Endothelial cell of umbilical vein (primary cell): ENCODE results near the gene DTNA. TPM values are rescaled to one million over a fixed set of nuclear protein-coding genes. Genes with fewer than 3 reads are reported as not detected.

Experiments used
- BruUV-seq: library from RNA; stranded (reverse); fragments of 400-500 nt; replicated peaks from 2 replicates; lab custom pipeline; 2021; lab: Mats Ljungman, UMichigan
- CTCF ChIA-PET: fragments of 300-600, 350-600 bp; sonication (Branson Sonifier 250); formaldehyde crosslinking; loops from one replicate; lab custom pipeline; 2021; ENCODE audit warnings: antibody characterized with exemption, inconsistent platforms; lab: Charles Lee
- POLR2A ChIA-PET: fragments of 300-600, 350-600 bp; sonication (Branson Sonifier 250); formaldehyde crosslinking; loops from one replicate; lab custom pipeline; 2021; ENCODE audit warnings: antibody characterized with exemption, inconsistent platforms; lab: Charles Lee
- DNase-seq: peaks from one replicate; pipeline ENCODE4 v3.0.0-alpha.2; 2011; ENCODE audit warnings: low read depth, low spot score
- FAIRE-seq: peaks from 2 replicates; lab custom pipeline; 2011; peaks lifted over from hg19 to GRCh38; lab: Jason Lieb, UNC
- H2AFZ ChIP-seq: 2 replicates; pipeline ENCODE4 v1.6.0; 2012; ENCODE audit warnings: low read depth, low read length, control low read depth, inconsistent platforms
- H3K27ac ChIP-seq: 2 replicates; pipeline ENCODE4 v1.5.1; 2011; ENCODE audit warnings: low read depth, mild to moderate bottlenecking, control low read depth, low read length, moderate library complexity; ENCODE audit not compliant: insufficient read depth
- H3K27me3 ChIP-seq, 2 experiments: 2 replicates each; pipeline versions ENCODE4 v1.6.0 to v1.6.1; 2011; ENCODE audit warnings: low read length in 2 of 2, mixed read lengths in 1 of 2; ENCODE audit not compliant: control insufficient read depth in 2 of 2, insufficient read depth in 2 of 2
- H3K36me3 ChIP-seq, 2 experiments: 2 replicates in 1 of 2; 3 replicates in 1 of 2; pipeline ENCODE4 v1.5.1; 2011; ENCODE audit warnings: low read length in 2 of 2, mild to moderate bottlenecking in 1 of 2, moderate library complexity in 1 of 2; ENCODE audit not compliant: control insufficient read depth in 2 of 2, insufficient read depth in 2 of 2; ENCODE audit errors: extremely low read depth in 1 of 2
- H3K4me1 ChIP-seq: 3 replicates; pipeline ENCODE4 v1.5.1; 2011; ENCODE audit warnings: mild to moderate bottlenecking, low read length; ENCODE audit not compliant: control insufficient read depth, insufficient read depth; ENCODE audit errors: extremely low read depth
- H3K4me2 ChIP-seq: 2 replicates; pipeline ENCODE4 v1.6.1; 2011; ENCODE audit warnings: low read length, control low read depth, mixed read lengths; ENCODE audit not compliant: insufficient read depth
- H3K4me3 ChIP-seq, 3 experiments: fragments of 200-600 bp in 1 of 3; sonication (generic), shearing (Covaris generic) in 1 of 3; replicated peaks in 1 of 3; 2 replicates each; pipeline ENCODE4 v1.5.1; 2011 to 2016; ENCODE audit warnings: control low read depth in 3 of 3, low read length in 3 of 3, mild to moderate bottlenecking in 2 of 3, inconsistent platforms in 1 of 3, low read depth in 1 of 3, moderate library complexity in 1 of 3; ENCODE audit not compliant: insufficient read depth in 1 of 3
- H3K79me2 ChIP-seq: 2 replicates; pipeline ENCODE4 v1.6.0; 2012; ENCODE audit warnings: low read length, inconsistent platforms; ENCODE audit not compliant: control insufficient read depth, insufficient read depth
- H3K9ac ChIP-seq: replicated peaks from 2 replicates; pipeline ENCODE3; 2011; ENCODE audit warnings: low read length, control low read depth; ENCODE audit not compliant: insufficient read depth; ENCODE audit errors: extremely low read depth
- H3K9me1 ChIP-seq: replicated peaks from 3 replicates; pipeline ENCODE4 v1.6.0; 2011; ENCODE audit warnings: mild to moderate bottlenecking, low read length; ENCODE audit not compliant: control insufficient read depth, insufficient read depth; ENCODE audit errors: extremely low read depth
- H3K9me3 ChIP-seq: replicated peaks from 2 replicates; pipeline ENCODE4 v1.5.1; 2012; ENCODE audit warnings: low read length, inconsistent platforms; ENCODE audit not compliant: control insufficient read depth, insufficient read depth
- H4K20me1 ChIP-seq: replicated peaks from 2 replicates; pipeline ENCODE3; 2011; ENCODE audit warnings: mild to moderate bottlenecking, low read length; ENCODE audit not compliant: control insufficient read depth, insufficient read depth; ENCODE audit errors: extremely low read depth
- CTCF ChIP-seq, 2 donors: IDR thresholded peaks; 1 replicate in 1 of 2; 2 replicates in 1 of 2; pipeline ENCODE4 v1.5.1; 2011; ENCODE audit warnings: low read length in 2 of 2, mild to moderate bottlenecking in 2 of 2, moderate library complexity in 2 of 2, control low read depth in 1 of 2, inconsistent platforms in 1 of 2, low read depth in 1 of 2; ENCODE audit not compliant: insufficient read depth in 1 of 2; ENCODE audit errors: extremely low read depth in 1 of 2
- EZH2 ChIP-seq: IDR thresholded peaks from 2 replicates; pipeline ENCODE4 v1.6.1; 2012; ENCODE audit warnings: borderline replicate concordance, low read depth, mild to moderate bottlenecking, moderate library complexity, low read length, inconsistent platforms; ENCODE audit not compliant: severe bottlenecking
- FOS ChIP-seq: IDR thresholded peaks from 2 replicates; pipeline ENCODE4 v1.6.1; 2011; ENCODE audit warnings: mild to moderate bottlenecking, low read length, moderate library complexity, borderline replicate concordance; ENCODE audit not compliant: insufficient read depth
- GATA2 ChIP-seq: IDR thresholded peaks from 2 replicates; pipeline ENCODE4 v1.7.0; 2011; ENCODE audit warnings: low read depth, mild to moderate bottlenecking, moderate library complexity, mixed read lengths, low read length; ENCODE audit not compliant: insufficient read length, insufficient read depth
- JUN ChIP-seq: IDR thresholded peaks from 2 replicates; pipeline ENCODE4 v1.6.1; 2011; ENCODE audit warnings: borderline replicate concordance, low read depth; ENCODE audit not compliant: insufficient read length, insufficient read depth
- MAX ChIP-seq: IDR thresholded peaks from 2 replicates; pipeline ENCODE4 v1.6.1; 2011; ENCODE audit not compliant: insufficient read depth, insufficient read length
- MYC ChIP-seq: IDR thresholded peaks from one replicate; pipeline ENCODE4 v1.6.1; 2011; ENCODE audit warnings: mild to moderate bottlenecking, low read depth, low read length
- POLR2A ChIP-seq: IDR thresholded peaks from 2 replicates; pipeline ENCODE4 v1.6.1; 2012; ENCODE audit warnings: low read depth, mild to moderate bottlenecking, control low read depth, low read length
- POLR2AphosphoS5 ChIP-seq: IDR thresholded peaks from 2 replicates; pipeline ENCODE4 v1.6.1; 2012; ENCODE audit warnings: low read depth, mild to moderate bottlenecking, control low read depth, low read length, moderate library complexity; ENCODE audit not compliant: insufficient read depth
- dilution Hi-C: fragments of 300-500 bp; cut with MboI; formaldehyde crosslinking; loops from one replicate; pipeline ENCODE4 v1.15.0; 2019; ENCODE audit warnings: low sequenced_read_pairs; ENCODE audit not compliant: extremely low pct_ligation_motif_present
- intact Hi-C: fragments of 100-400 bp; cut with micrococcal nuclease; formaldehyde crosslinking; loops from one replicate; pipeline ENCODE4 v1.10.0; 2022
- polyA plus RNA-seq, 4 experiments: library from polyadenylated mRNA; depleted of rRNA in 3 of 4; stranded (reverse) in 3 of 4; unstranded in 1 of 4; fragments of >200 nt; gene quantifications; 2 replicates each; pipeline versions ENCODE4 v1.2.1 to v1.2.3, GENCODE V29; 2011 to 2012; ENCODE audit warnings: missing spikeins in 1 of 4
- total RNA-seq: library from RNA; stranded (reverse); gene quantifications from 2 replicates; pipeline ENCODE4 v1.2.3, GENCODE V29; 2021

Gene DTNA
- total and polyA plus RNA-seq, 2 donors (not counting 3 experiments of a cell fraction or from before 2014, with no cell fraction given) = 6.6 to 15.3 TPM

- no peaks in the 10 kb centered on the region for H3K79me2 ChIP-seq
- H3K36me3 ChIP-seq = no peaks in the 10 kb centered on the region
- H3K4me3 ChIP-seq = no peak overlapping the region
- no peak for TF ChIP-seq EZH2
- TF ChIP-seq MAX = no peak
- TF ChIP-seq JUN = no peak
- no peak for TF ChIP-seq GATA2
- TF ChIP-seq MYC = no peak
- TF ChIP-seq POLR2A = no peak
- TF ChIP-seq CTCF (IDR thresholded peaks at IDR 0.05; ENCODE audit: extremely low read depth in 1 of 2, insufficient read depth in 1 of 2, low read depth in 1 of 2, low read length in 2 of 2) = no peak
- TF ChIP-seq POLR2AphosphoS5 = no peak
- TF ChIP-seq FOS = no peak
- ChIA-PET POLR2A (no interaction called here), CTCF (interaction anchor here (1.8 kb wide), 1 partner anchor 43 kb away, joined by 8 read pairs; no protein-coding TSS in a partner anchor)
- dilution Hi-C loops = no loop called here
- no peak overlapping the region for H3K9ac ChIP-seq
- no peaks in the 10 kb centered on the region for H3K9me1 ChIP-seq
- intact Hi-C loops = no loop called here
- no peak for FAIRE-seq
- no peaks in the 10 kb centered on the region for H3K9me3 ChIP-seq
- H3K4me1 ChIP-seq = peaks cover 22% of the 10 kb centered on the region
- no peak overlapping the region for H3K27ac ChIP-seq
- H2AFZ ChIP-seq = no peak overlapping the region
- DNase-seq = no peak
- H4K20me1 ChIP-seq = no peaks in the 10 kb centered on the region
- BruUV-seq = no TSS peak
- H3K27me3 ChIP-seq = no peaks in the 10 kb centered on the region
- no peak overlapping the region for H3K4me2 ChIP-seq
These were observed 5.3 kb upstream of the DTNA start for GRCh38 chr18:34704823-34705222.
